CD4-positive, alpha-beta T cell treated with Interleukin-6 for 4 hours (primary cell): ENCODE measurements around the gene ELFN1.

Experiments used
- DNase-seq: peaks from one replicate; pipeline ENCODE4 v3.0.0-alpha.2; 2020; ENCODE audit warnings: mixed read lengths

The ELFN1 gene

DNA sequence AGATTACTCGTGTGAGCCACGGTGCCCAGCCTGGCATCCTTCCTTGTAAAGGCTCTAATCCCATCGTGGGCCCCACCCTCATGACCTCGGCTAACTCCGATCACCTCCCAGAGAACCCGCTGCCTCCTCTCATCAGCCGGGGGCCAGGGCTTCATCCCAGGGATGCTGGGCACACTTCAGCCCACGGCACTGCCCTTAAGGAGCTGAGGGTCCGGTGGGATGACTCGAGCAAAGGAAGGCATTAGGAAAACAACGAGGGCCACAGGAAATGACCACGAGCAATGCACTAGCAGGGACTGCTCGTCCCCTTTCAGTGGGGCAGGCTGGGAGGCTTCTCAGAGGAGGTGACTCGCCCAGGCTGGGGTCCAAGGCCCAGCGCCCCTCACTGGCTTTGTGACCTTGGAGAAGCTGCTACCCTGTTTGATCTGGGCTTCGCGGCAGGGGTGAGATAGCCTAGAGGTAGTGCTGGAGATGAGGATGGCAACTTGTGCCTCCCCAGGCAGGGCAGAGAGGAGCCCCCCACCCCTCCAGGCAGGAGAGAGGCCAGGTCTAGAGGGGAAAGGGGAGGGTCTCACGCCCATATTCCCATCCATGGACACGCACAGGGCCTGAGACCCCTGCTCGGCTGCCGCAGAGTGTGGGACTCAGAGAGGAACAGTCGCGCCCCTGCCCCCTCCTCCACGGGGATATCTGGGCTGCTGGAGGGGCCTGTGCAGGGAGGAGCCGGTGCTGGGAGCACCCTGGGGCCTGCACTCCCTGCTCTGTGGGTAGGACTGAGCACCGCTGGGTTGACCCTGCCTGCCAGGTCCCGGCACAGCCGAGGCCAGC is 26.8 kb downstream of the ELFN1 start:
- no peak for DNase-seq

DNA sequence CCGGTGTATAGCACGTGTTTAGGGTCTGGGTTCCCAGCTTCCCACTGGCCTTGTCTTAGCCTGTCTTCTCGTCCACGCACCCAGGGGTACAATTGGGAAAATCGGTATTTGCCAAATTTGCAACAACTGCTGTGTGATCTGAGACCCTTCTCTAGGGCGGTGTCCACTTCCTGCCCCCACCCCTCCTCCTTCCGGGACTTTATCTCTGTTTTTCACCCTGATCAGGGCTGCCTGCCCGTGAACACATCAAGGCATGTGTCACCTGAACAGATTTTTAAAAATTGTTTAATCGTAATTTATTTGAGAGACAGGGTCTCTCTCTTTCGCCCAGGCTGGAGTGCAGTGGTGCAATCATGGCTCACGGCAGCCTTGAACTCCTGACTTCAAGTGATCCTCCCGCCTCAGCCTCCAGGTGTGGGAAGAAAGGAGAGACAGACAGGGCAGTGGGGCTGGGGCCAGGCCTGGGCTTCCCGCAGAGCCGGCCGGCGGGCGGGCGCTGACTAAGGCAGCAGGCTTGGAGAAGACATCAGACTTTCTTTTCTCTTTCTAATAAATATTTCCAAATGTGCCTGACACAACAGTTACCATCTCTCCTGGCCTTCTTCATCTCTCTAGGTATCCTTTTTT is 27.5 kb downstream of the ELFN1 start:
- no peak for DNase-seq

DNA sequence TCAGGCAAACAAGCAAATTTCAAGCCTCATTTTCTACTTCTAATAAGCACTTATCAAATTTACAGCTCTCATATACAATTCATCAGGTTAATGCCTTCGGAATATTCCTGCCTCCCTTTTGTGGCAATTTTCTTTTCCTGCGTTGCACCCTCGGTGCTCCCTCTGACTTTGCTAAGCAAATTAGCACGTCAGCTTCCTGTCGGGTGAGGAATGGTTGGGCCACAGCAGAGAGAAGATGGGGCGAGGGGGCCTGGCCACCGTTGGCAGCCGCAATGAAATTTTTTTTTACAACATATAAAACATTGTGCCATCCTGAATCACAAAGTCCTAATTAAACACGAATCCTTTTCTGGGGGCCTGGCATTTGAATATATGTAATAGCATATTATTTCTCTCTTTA is 28.1 kb downstream of the ELFN1 start:
- DNase-seq = no peak

DNA sequence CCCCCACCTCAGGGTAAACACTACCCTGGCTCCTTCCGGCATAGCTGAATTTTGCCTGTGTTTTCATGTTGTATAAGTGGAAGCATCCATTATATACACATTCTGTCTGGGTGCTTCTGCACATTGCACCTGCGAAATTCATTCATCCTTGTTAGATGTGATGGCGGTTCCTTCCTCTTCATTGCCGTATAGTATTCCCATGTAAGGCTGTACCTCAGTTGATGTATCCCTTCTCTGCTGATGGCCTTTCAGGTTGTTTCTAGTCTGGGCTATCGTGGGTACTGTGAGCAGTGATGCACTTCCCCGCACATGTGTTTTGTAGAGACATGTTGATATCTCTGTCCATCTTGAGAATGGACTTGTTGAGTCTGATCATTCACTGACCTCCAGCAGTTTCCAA is 28.9 kb downstream of the ELFN1 start:
- no peak for DNase-seq

DNA sequence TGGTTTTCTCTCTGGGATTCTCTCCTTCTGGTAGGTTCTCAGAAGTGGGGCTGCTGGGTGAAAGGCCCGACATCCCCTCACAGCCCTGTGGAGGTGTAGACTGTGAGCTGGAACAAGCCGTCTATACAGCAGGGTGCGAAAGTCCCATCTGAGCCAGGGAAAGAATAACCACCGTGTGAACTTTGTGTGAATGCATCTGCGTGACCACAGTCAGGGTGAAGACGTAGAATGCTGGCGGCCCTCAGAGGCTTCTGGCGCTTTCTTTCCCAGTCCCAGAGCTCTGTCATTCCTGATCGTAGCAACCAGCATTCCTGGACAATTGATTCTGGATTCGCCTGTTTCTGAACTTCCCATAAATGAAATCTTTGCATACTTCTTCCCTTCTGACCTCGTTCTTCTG is 30.0 kb downstream of the ELFN1 start:
- no peak for DNase-seq

DNA sequence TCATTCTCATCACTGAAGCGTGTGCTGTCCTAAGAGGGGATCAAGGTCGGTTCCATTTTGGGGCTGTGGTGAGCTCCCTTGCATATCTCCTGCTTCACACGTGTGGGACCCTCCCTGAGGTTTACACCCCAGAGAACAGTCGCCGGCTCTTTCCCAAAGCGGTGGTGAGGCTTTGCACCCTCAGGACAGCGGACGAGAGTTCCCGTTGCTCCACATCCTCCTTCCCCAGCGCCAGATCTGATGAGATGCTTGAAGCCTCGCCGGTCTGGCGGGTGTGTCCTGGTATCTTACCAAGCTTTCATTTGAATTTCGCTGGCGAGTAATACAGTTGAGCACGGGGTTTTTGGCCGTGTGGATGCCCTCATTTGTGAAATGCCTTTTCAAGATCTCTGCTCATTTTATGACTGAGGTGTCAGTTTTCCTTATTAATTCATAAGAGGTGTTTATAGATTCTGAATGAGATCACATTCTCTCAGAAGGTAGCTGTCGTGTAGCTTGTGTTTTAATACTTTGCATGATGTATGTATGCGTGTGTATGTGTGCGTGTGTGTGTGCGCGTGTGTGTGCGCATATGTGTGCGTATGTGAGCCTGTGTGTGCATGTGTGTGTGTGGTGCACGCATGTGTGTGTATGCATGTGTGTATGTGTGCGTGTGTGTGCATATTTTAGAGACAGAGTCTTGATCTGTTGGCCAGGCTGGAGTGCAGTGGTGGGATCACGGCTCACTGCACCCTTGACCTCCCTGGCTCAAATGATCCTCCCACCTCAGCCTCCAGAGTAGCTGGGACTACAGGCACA is 30.7 kb downstream of the ELFN1 start:
- DNase-seq = no peak

DNA sequence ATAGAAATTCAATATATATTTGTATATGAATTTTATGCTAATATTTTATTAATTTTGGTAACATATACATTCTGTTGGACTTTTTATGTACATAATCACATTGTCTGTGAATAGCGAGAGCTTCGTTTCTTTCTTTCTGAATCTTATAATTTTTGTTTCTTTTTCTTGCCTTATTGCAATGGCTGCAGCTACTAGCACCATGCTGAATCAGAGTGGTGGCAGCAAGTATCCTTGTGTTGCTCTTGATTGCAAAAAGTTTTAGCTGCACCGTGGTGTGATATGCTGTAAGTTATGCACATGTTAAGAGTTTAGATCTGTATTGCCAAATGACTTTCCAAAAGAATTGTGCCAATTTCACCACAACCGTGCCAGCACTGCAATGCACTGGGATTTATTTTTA is 32.6 kb downstream of the ELFN1 start:
- DNase-seq = no peak

DNA sequence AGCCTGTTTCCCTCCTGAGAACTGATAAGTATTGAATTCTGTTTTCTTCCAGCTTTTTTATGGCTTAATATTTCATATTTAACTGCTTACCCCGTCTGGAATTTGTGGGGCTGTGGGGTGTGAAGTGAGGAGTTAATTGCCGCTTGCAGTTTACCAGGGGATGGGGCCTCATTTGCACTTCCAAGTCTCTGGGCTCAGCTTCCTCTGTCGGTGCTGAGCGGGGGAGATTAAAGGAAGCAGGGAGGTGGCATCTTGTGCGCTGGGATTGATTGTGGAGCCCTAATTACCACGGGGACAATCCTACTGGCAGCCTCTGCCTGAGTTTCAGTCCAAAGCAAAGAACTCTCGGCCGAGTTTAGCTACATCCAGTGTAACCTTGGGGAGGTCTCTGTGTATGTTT is 33.4 kb downstream of the ELFN1 start:
- no peak for DNase-seq

DNA sequence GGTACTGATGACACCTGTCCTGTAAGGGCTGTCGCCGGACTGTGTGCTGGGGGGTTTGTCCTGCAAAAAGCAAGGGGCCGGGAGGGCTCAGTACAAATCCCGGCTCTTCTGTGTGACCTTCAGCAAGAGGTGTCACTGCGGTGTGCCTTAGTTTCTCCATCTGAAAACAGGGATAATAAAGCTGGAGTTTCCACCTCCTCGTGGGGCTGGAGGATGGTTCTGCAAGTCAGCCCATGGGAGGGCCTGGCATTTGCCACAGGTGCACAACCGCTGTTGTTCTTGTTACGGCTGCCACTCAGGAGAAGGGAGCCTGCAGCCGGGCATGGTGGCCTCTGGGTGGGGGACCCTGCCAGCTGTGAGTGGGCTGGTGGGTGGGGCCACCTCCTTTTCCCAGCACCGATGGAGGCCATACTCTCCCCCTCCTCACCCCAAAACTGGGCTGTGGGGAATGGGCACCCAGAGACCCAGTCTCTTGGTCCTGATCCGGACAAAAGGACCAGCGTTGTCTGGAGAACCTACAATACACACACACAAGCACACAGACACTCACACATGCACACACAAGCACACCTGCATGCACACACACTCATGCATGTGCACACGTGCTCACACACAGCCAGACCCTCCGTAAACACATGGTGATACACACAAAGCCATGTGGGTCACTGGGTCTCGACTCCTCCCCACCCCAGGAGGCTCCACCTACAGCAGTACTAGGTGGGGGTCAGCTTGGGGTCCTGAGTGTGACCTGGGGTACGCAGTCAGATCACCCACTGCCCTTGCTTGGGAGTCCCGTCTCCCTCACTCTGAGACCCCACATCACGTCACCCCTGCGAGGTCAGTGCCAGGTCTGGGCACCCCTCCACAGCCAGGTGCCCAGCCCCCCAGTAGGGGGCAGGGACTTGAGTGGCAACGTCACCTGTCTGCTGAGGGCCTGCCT is 34.1 kb downstream of the ELFN1 start:
- DNase-seq = no peak

DNA sequence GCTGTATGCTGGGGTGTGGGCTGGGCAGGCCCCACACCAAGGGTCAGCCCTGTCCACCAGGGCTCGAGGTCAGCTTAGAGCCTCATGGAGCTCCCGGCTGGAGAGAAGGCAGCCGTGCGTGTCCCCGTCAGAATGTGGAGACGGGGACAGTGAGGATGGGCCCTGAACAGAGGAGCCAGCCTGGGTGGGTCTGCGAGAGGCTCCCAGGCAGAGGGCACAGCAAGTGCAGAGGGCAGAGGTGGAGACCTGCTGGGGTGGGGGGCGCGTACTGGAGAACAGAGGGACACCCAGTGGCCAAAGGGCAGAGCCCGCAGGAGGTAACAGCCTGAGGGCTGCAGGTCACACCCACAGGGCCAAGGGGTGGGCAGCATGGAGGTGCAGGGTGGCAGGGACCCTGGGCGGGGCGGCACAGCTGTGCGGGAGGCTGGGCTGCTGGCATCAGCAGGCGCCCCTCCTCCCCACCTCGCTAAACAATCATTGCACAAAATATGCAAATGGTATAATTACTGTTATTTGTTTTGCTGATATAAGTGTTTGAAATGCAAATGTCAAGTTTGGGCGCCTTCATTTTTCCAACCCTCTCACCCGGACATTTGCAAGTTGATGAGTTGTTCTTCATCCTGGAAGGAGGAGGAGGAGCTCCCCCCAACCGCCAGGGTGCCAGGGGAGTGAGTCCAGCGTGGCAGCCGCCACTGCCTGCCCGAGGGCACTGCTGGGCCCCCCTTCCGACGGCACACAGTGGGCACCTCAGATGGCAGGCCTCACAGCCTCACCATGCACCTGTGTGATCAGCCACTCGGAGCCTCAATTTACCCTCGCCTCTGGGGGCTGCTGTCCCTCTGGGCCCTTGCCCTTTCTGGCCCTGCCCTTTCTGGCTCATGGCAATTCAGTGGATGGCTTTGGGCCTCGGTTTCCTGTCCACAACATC is 35.0 kb downstream of the ELFN1 start:
- DNase-seq = no peak

DNA sequence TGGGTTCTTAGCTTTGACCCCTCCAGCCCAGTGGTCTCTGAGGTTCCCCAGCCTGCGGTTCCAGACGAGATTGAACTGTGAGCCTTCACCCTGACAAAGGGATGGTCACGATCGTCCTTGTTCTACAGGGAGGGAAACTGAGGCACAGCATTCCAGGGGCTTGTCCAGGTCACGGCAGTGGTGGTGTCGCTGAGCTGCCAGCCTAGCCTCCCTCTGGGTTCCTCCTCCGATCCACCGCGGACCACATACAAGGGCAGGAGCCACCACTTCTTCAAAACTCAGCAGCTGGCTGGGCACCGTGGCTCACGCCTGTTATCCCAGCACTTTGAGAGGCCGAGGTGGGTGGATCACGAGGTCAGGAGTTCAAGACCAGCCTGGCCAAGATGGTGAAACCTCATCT is 35.8 kb downstream of the ELFN1 start:
- DNase-seq = no peak

DNA sequence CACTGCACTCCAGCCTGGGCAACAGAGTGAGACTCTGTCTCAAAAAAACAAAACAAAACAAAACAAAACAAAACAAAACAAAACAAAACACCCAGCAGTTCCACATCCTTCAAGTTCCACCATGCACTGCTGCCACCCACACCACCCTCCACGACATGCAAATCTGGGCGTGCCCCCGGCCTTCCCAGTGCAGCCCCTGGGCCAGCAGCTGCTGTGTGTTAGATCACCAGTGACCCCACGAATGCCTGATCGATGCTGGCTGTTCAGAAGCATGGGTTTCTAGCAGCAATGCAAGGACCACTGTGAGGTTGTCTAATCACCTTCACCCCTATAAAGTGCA is 36.3 kb downstream of the ELFN1 start:
- DNase-seq = no peak

DNA sequence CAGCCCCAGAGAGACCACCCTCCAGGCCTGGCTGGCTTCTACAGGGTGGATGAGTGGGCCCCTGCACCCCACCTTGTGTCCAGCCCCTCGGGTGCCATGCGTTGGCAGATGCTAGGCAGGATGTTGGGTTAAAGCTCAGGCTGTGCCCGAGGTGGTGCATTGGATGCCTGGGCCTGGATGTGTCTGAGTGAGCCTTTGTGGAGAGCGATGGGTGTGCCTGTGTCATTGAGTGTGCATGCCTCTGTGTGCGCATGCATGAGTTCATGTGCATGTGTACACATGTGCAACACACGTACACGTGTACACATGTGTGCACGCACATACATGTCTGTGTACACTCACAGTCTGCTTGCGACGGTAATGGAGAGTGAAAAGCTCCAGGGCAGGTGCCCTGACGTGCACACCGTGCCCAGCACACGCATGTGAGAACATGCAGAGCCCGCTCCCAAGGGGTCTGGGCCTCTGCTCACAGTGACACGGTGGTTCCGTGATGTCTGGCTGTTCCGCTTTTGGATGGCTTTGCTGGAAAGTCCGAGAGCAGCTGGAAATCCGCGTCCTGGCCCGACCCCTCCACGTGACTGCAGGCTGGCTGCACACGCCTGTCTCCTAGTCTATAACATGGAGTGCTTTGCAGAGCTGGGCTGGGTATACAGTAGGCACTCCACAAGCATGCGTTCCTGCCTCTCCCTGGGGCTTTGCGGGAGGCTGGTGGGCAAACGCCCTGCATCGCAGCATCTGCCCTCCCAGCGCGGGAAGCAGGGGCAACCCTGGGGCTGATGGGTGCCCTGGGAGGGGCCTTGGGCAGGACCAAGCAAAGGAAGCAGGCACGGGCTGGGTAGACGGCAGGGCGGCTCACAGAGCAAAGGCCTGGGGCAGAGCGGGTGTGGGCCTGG is 36.9 kb downstream of the ELFN1 start:
- DNase-seq = no peak

DNA sequence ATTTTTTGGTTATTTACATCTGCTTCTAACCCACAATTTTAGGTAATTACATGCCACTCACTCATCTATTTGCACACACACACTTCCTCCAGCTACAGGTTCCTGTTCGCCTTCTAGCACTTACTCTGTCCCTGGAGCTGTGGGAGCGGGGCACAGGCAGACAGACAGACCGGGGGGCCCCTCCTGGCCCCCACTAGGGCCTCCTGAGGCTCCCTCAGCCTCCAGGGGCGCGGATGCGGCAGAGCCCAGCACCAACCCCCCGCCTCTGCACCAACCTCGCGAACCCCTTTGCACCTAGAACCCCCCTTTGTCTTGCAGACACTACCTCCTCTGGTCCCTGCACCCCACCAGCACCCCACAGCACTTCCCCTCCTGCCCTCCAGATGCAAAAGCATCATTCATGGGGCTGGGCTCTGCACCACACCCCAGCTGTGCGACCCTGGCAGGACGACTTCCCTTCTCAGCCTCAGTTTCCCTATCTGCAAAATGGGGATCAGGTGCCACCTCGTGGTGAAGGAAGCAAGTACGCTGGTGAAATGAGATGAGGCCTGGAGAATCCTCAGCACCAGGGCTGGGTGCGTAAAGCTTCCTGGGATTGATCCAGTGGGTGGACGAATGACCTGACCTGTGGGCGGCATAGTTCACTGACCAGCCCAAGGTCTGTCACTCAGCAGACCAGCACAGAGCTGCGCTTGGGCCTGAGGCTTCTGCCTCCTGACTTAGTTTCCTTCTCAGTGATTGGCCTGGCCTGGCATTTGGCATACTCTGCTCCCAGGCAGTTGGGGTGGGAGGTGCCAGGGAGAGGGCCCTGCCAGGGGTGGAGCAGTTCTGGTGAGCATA is 37.9 kb downstream of the ELFN1 start:
- no peak for DNase-seq

DNA sequence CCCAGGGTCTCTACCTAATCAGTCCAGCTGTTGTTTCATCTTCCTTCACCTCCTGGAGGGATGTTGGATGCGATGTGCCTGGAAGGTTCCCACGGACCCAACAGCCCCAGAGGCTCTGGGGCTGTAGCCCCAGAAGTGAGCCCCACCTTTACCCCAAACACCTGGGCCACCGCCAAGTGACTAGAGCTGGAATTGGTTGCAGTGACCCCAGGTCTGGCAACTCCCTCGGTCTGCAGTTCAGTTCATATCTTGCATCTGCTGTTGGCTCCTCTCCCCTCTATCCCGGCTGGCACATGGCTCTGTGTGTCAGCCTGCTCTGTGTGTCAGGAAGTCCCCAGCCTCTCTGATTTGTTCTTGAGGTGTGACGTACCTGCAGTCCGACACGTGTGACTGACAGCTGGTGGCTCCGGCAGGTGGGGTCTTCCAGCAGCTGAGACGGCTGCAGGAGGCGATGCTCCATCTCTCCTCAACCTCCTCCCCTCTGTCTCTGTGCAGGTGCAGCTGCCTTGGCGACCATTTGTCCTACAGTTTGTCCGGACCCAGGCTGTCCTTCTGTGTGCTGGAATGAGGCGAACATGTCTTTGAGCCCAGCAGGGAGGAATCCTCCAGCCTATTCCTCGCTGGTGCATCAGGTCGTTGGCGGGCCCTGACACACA is 38.6 kb downstream of the ELFN1 start:
- DNase-seq = no peak

DNA sequence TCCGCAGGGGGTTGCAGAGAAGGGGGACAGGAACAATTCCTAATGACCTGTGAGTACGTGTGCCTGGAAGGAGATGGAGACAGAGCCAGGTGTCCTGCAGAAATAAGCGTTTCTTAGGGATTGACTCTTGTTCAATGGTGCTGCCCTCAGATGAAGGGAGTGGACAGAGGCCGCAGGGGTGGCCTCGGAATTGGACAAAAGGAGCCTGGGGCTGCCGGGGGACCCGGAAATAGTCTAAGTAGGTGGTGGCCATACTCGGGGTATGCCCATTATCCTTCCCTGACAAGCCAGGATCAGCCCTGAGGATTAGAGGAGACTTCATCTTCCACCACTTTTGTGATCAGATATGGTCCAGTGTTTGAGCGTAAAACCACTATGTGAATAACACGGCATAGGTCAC is 39.2 kb downstream of the ELFN1 start:
- DNase-seq = no peak

DNA sequence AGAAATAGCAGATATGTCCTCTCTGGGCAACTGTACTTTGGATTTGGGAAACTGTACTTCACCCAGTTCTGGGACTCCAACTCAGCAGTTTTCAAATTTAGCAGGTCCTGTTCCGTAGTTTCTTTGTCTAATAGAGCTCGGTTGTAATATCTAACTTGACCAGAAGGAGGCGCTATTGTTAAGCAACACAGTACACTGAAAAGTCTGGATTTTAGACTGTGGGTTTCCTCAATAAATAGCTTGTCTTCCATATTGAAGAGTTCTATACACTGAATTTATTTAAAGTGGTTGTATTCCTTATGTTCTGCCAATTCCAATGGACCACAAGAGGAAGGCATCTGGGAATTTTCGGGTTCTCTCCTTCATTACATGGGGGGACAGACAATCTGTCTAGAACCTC is 39.8 kb downstream of the ELFN1 start:
- DNase-seq = no peak

DNA sequence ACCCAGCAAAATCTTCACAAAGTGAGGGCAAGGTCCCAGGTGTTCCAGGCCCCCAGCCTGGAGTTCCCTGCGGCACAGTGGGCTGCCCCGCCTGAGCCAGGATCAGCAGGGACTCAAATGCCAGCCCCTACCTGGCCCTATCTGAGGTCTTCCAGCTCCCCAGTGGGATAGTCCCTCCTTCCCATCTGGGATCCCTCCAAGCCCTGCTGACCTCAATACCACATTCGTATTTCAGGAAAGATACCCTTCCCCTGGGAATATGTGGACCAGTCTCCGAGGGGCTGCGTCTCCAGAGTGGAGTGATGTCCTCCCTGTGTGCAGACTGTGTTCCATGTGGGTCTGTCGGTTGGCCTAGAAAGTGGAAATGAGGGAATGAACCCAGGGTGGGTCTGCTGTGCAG is 40.9 kb downstream of the ELFN1 start:
- DNase-seq = no peak

DNA sequence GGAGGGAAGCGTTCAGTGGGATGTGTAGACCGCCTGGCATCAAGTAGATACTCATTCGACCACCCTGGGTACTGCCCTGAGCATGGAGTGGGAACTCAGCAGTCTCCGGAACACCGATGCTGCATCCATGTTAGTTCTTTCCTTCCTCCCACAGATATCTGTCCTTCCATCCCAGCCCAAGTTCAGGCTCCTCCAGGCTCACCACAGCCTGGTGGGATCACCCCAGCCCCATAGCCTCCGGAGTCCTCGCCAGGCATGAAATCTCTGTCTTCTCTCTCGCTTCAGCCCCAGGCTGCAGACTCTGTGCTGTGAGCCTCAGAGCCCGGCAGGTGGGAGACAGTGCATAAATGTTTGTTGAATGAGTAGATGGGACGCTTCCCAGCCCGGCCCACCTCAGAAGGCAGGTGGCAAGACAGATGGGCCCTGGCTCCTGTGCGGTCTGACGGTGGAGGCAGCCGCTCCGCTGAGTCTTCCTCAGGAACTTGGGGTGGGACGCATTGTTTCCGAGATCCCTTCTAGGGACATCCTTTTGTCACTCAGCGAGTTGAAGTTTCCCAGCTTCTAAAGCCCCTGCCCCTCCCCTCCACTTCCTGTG is 42.9 kb downstream of the ELFN1 start:
- no peak for DNase-seq
